OCI-LY1 (cell line): Measurements from ENCODE around the gene PLD1.

Source experiments
- H2AFZ ChIP-seq: fragments of 200-600 bp; sonication (generic), shearing (Covaris generic); 2 replicates; pipeline ENCODE4 v1.6.0; 2014; ENCODE audit warnings: antibody characterized with exemption, mild to moderate bottlenecking, low read length
- H3F3A ChIP-seq: fragments of 200-600 bp; sonication (generic), shearing (Covaris generic); 2 replicates; pipeline ENCODE4 v1.6.0; 2014; ENCODE audit warnings: mild to moderate bottlenecking, antibody characterized with exemption, low read length, moderate library complexity; ENCODE audit not compliant: insufficient read depth
- H3K27ac ChIP-seq: fragments of 200-600 bp; sonication (generic); 2 replicates; pipeline ENCODE4 v1.5.1; 2014; ENCODE audit warnings: low read length, mixed run types, mild to moderate bottlenecking, low read depth; ENCODE audit not compliant: poor library complexity, severe bottlenecking
- H3K27me3 ChIP-seq: fragments of 200-600 bp; sonication (generic); 2 replicates; pipeline ENCODE4 v1.6.0; 2014; ENCODE audit warnings: antibody characterized with exemption, mild to moderate bottlenecking, low read length, moderate library complexity; ENCODE audit not compliant: insufficient read depth
- H3K36me3 ChIP-seq: fragments of 200-600 bp; sonication (generic); 2 replicates; pipeline ENCODE4 v1.6.1; 2014; ENCODE audit warnings: mild to moderate bottlenecking, antibody characterized with exemption, low read length, moderate library complexity, mixed read lengths; ENCODE audit not compliant: insufficient read depth
- H3K4me1 ChIP-seq: fragments of 200-600 bp; sonication (generic); 2 replicates; pipeline ENCODE4 v1.5.1; 2014; ENCODE audit warnings: mild to moderate bottlenecking, low read length, moderate library complexity; ENCODE audit not compliant: insufficient read depth, severe bottlenecking
- H3K4me2 ChIP-seq: fragments of 200-600 bp; sonication (generic), shearing (Covaris generic); 2 replicates; pipeline ENCODE4 v1.6.1; 2014; ENCODE audit warnings: low read length
- H3K4me3 ChIP-seq: fragments of 200-600 bp; sonication (generic); 2 replicates; pipeline ENCODE4 v1.5.1; 2014; ENCODE audit warnings: low read length, low read depth, mild to moderate bottlenecking, mixed read lengths; ENCODE audit not compliant: poor library complexity, severe bottlenecking
- H3K79me2 ChIP-seq: fragments of 200-600 bp; shearing (Covaris generic); 2 replicates; pipeline ENCODE4 v1.6.1; 2016; ENCODE audit warnings: mixed run types, low read length, mixed read lengths; ENCODE audit not compliant: insufficient read depth
- H3K9ac ChIP-seq: fragments of 200-600 bp; sonication (generic), shearing (Covaris generic); 2 replicates; pipeline ENCODE4 v1.6.1; 2014; ENCODE audit warnings: mild to moderate bottlenecking, low read length, mixed read lengths
- H3K9me2 ChIP-seq: fragments of 200-600 bp; sonication (generic), shearing (Covaris generic); 2 replicates; pipeline ENCODE4 v1.6.1; 2014; ENCODE audit warnings: low read depth, mild to moderate bottlenecking, low read length, mixed read lengths
- H3K9me3 ChIP-seq: fragments of 200-600 bp; shearing (Covaris generic); 2 replicates; pipeline ENCODE4 v1.6.1; 2014; ENCODE audit warnings: low read length, mixed read lengths
- H4K20me1 ChIP-seq: fragments of 200-600 bp; sonication (generic), shearing (Covaris generic); 2 replicates; pipeline ENCODE4 v1.6.0; 2016; ENCODE audit warnings: mild to moderate bottlenecking, low read length; ENCODE audit not compliant: insufficient read depth
- EZH2 ChIP-seq: fragments of 200-600 bp; sonication (generic), shearing (Covaris generic); IDR thresholded peaks from 2 replicates; pipeline ENCODE4 v1.8.0; 2017; ENCODE audit warnings: borderline replicate concordance, mixed run types, mild to moderate bottlenecking, antibody characterized with exemption, low read length, moderate library complexity, mixed read lengths
- TF ChIP-seq, protein P1 (sequence below): fragments of 200-600 bp; sonication (generic), shearing (Covaris generic); IDR thresholded peaks from 2 replicates; pipeline ENCODE4 v1.5.1; 2017; ENCODE audit warnings: mild to moderate bottlenecking, antibody characterized with exemption, low read length, moderate library complexity, mixed read lengths

Gene PLD1

GRCh38 chr3:171643681-171644080 is 166.6 kb downstream of the PLD1 start:
- Histone ChIP-seq H3K9ac (no peak overlapping the region), H3F3A (no peaks in the 10 kb centered on the region), H3K79me2 (no peaks in the 10 kb centered on the region), H3K9me3 (no peaks in the 10 kb centered on the region), H4K20me1 (no peaks in the 10 kb centered on the region), H3K4me1 (no peaks in the 10 kb centered on the region), H2AFZ (no peak overlapping the region), H3K4me3 (no peak overlapping the region), H3K9me2 (no peaks in the 10 kb centered on the region), H3K4me2 (no peak overlapping the region), H3K36me3 (no peaks in the 10 kb centered on the region), H3K27me3 (no peaks in the 10 kb centered on the region), H3K27ac (no peak overlapping the region)
- TF ChIP-seq, protein P1, sequence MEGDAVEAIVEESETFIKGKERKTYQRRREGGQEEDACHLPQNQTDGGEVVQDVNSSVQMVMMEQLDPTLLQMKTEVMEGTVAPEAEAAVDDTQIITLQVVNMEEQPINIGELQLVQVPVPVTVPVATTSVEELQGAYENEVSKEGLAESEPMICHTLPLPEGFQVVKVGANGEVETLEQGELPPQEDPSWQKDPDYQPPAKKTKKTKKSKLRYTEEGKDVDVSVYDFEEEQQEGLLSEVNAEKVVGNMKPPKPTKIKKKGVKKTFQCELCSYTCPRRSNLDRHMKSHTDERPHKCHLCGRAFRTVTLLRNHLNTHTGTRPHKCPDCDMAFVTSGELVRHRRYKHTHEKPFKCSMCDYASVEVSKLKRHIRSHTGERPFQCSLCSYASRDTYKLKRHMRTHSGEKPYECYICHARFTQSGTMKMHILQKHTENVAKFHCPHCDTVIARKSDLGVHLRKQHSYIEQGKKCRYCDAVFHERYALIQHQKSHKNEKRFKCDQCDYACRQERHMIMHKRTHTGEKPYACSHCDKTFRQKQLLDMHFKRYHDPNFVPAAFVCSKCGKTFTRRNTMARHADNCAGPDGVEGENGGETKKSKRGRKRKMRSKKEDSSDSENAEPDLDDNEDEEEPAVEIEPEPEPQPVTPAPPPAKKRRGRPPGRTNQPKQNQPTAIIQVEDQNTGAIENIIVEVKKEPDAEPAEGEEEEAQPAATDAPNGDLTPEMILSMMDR: no peak
- no peak for TF ChIP-seq EZH2

DNA sequence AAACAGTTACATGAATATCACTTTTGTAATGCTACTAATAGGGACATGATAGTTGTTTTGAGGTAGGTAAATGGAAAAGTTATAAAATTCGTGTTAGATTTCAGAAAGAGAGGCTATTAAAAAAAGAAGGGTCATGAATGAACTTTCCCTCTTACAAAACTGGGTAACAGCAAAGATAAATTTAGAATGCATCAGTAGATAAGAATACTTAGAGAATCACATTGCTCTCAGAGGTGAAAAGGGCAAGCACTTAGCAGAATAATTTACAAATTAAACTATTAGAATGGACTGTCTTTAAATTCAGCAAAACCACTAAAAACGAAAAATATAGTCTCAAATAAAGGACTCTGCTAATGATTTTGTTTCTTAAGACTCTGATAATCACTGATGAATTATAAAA is 167.2 kb downstream of the PLD1 start:
- no peak overlapping the region for H3K4me3 ChIP-seq
- H3K36me3 ChIP-seq: no peaks in the 10 kb centered on the region
- H3F3A ChIP-seq: no peaks in the 10 kb centered on the region
- H3K79me2 ChIP-seq: no peaks in the 10 kb centered on the region
- H3K4me2 ChIP-seq: no peak overlapping the region
- H3K9ac ChIP-seq: no peak overlapping the region
- no peak overlapping the region for H2AFZ ChIP-seq
- no peak for TF ChIP-seq EZH2
- TF ChIP-seq, protein P1: no peak
- H4K20me1 ChIP-seq: no peaks in the 10 kb centered on the region
- H3K27ac ChIP-seq: no peak overlapping the region
- no peaks in the 10 kb centered on the region for H3K4me1 ChIP-seq
- no peaks in the 10 kb centered on the region for H3K9me2 ChIP-seq
- H3K27me3 ChIP-seq: no peaks in the 10 kb centered on the region
- no peaks in the 10 kb centered on the region for H3K9me3 ChIP-seq

GRCh38 chr3:171640520-171641412 is 169.5 kb downstream of the PLD1 start:
- Histone ChIP-seq H3K79me2 (no peaks in the 10 kb centered on the region), H2AFZ (no peak overlapping the region), H3K4me2 (no peak overlapping the region), H3K9ac (no peak overlapping the region), H3K4me1 (no peaks in the 10 kb centered on the region), H3K9me2 (no peaks in the 10 kb centered on the region), H3K36me3 (no peaks in the 10 kb centered on the region), H3F3A (no peaks in the 10 kb centered on the region), H3K4me3 (no peak overlapping the region), H3K27ac (no peak overlapping the region), H3K9me3 (no peaks in the 10 kb centered on the region), H3K27me3 (no peaks in the 10 kb centered on the region), H4K20me1 (no peaks in the 10 kb centered on the region)
- TF ChIP-seq, protein P1: no peak
- TF ChIP-seq EZH2: no peak
